WTC11 (cell line): ENCODE measurements around the gene GALR3. TPM values are rescaled to one million over a fixed set of nuclear protein-coding genes. Genes with fewer than 3 reads are reported as not detected.

Source experiments
- ATAC-seq: fragments of 200-7000 bp; cut with Tn5 transposase; 2 replicates; pipeline ENCODE4 v1.10.0; 2021; ENCODE audit warnings: mild to moderate bottlenecking, moderate library complexity
- CTCF ChIA-PET: fragments of 300-600 bp; sonication (Branson Sonifier 250); formaldehyde crosslinking; loops from one replicate; lab custom pipeline; 2021; ENCODE audit warnings: antibody characterized with exemption; lab: Charles Lee
- POLR2A ChIA-PET: fragments of 350-600 bp; sonication (Branson Sonifier 250); formaldehyde crosslinking; loops from one replicate; lab custom pipeline; 2021; ENCODE audit warnings: antibody characterized with exemption; lab: Charles Lee
- DNase-seq: peaks from one replicate; pipeline ENCODE4 v3.0.0; 2021; ENCODE audit warnings: low spot score
- H3K27ac Mint-ChIP-seq: 2 replicates; pipeline ENCODE4 v1.8.0; 2021; ENCODE audit warnings: mixed read lengths
- H3K27me3 Mint-ChIP-seq: 2 replicates; pipeline ENCODE4 v1.8.0; 2021; ENCODE audit warnings: low read depth, mild to moderate bottlenecking, moderate library complexity, mixed read lengths
- H3K36me3 Mint-ChIP-seq: 2 replicates; pipeline ENCODE4 v1.8.0; 2021; ENCODE audit warnings: mixed read lengths
- H3K4me1 Mint-ChIP-seq: 2 replicates; pipeline ENCODE4 v1.8.0; 2022; ENCODE audit warnings: mixed read lengths
- H3K4me3 Mint-ChIP-seq: 2 replicates; pipeline ENCODE4 v1.8.0; 2021; ENCODE audit warnings: mild to moderate bottlenecking, moderate library complexity, mixed read lengths
- H3K9me3 Mint-ChIP-seq: 2 replicates; pipeline ENCODE4 v1.8.0; 2021; ENCODE audit warnings: mixed read lengths
- CDX4 ChIP-seq: fragments of 250-450 bp; sonication (Bioruptor Pico); IDR thresholded peaks from 2 replicates; pipeline ENCODE4 v1.9.0; 2021; ENCODE audit warnings: moderate library complexity, mild to moderate bottlenecking, inconsistent platforms, borderline replicate concordance
- CREB1 ChIP-seq: sonication (generic); formaldehyde crosslinking; IDR thresholded peaks from 2 replicates; pipeline ENCODE4 v1.8.0; 2023; ENCODE audit warnings: mild to moderate bottlenecking, missing genetic modification reagents
- E2F1 ChIP-seq: sonication (generic); formaldehyde crosslinking; IDR thresholded peaks from 2 replicates; pipeline ENCODE4 v1.8.0; 2022; ENCODE audit warnings: mild to moderate bottlenecking, missing genetic modification reagents
- E2F4 ChIP-seq: sonication (generic); formaldehyde crosslinking; IDR thresholded peaks from 2 replicates; pipeline ENCODE4 v1.8.1; 2022; ENCODE audit warnings: low read depth, mild to moderate bottlenecking, moderate library complexity, missing genetic modification reagents, borderline replicate concordance
- GABPB1 ChIP-seq: sonication (generic); formaldehyde crosslinking; IDR thresholded peaks from 2 replicates; pipeline ENCODE4 v1.8.1; 2023; ENCODE audit warnings: mild to moderate bottlenecking, missing genetic modification reagents
- IRF2 ChIP-seq: sonication (generic); formaldehyde crosslinking; IDR thresholded peaks from 2 replicates; pipeline ENCODE4 v1.8.0; 2022; ENCODE audit warnings: low read depth, missing genetic modification reagents, borderline replicate concordance
- JAZF1 ChIP-seq: fragments of 250-450 bp; sonication (Bioruptor Pico); IDR thresholded peaks from 2 replicates; pipeline ENCODE4 v1.9.0; 2021; ENCODE audit warnings: moderate library complexity, mild to moderate bottlenecking, inconsistent platforms
- NFATC4 ChIP-seq: fragments of 250-450 bp; sonication (Bioruptor Pico); IDR thresholded peaks from 2 replicates; pipeline ENCODE4 v1.9.0; 2021; ENCODE audit warnings: mild to moderate bottlenecking
- NFE2L1 ChIP-seq: sonication (generic); formaldehyde crosslinking; IDR thresholded peaks from 2 replicates; pipeline ENCODE4 v1.8.1; 2023; ENCODE audit warnings: missing genetic modification reagents
- NR1H2 ChIP-seq: sonication (generic); formaldehyde crosslinking; IDR thresholded peaks from 2 replicates; pipeline ENCODE4 v1.9.0; 2021; ENCODE audit warnings: mild to moderate bottlenecking, moderate library complexity, missing genetic modification reagents
- NR3C1 ChIP-seq: sonication (generic); formaldehyde crosslinking; conservative IDR thresholded peaks from 2 replicates; pipeline ENCODE4 v1.8.1; 2023; ENCODE audit warnings: low read depth, mild to moderate bottlenecking, missing genetic modification reagents
- PREB ChIP-seq: sonication (generic); formaldehyde crosslinking; IDR thresholded peaks from 2 replicates; pipeline ENCODE4 v1.8.1; 2022; ENCODE audit warnings: mild to moderate bottlenecking, missing genetic modification reagents, moderate library complexity, borderline replicate concordance
- SOX15 ChIP-seq: fragments of 250-450 bp; sonication (Bioruptor Pico); IDR thresholded peaks from 2 replicates; pipeline ENCODE4 v1.9.0; 2021; ENCODE audit warnings: mild to moderate bottlenecking
- STAT6 ChIP-seq: sonication (generic); formaldehyde crosslinking; conservative IDR thresholded peaks from 2 replicates; pipeline ENCODE4 v1.8.1; 2023; ENCODE audit warnings: mild to moderate bottlenecking, low read depth, missing genetic modification reagents, moderate library complexity
- TCF7 ChIP-seq: sonication (generic); formaldehyde crosslinking; IDR thresholded peaks from 2 replicates; pipeline ENCODE4 v1.8.0; 2022; ENCODE audit warnings: mild to moderate bottlenecking, low read depth, missing genetic modification reagents, moderate library complexity
- ZBTB43 ChIP-seq: sonication (generic); formaldehyde crosslinking; IDR thresholded peaks from 2 replicates; pipeline ENCODE4 v1.8.1; 2023; ENCODE audit warnings: mild to moderate bottlenecking, missing genetic modification reagents
- ZMAT4 ChIP-seq: fragments of 250-450 bp; sonication (Bioruptor Pico); IDR thresholded peaks from 2 replicates; pipeline ENCODE4 v1.9.0; 2021; ENCODE audit warnings: mild to moderate bottlenecking
- ZNF281 ChIP-seq: sonication (generic); formaldehyde crosslinking; IDR thresholded peaks from 2 replicates; pipeline ENCODE4 v1.8.0; 2023; ENCODE audit warnings: mild to moderate bottlenecking, missing genetic modification reagents
- ZNF317 ChIP-seq: sonication (generic); formaldehyde crosslinking; IDR thresholded peaks from 2 replicates; pipeline ENCODE4 v1.8.1; 2023; ENCODE audit warnings: low read depth, mild to moderate bottlenecking, moderate library complexity, missing genetic modification reagents, borderline replicate concordance
- total RNA-seq: library from RNA; stranded (reverse); gene quantifications from 3 replicates; pipeline ENCODE4 v1.2.3, GENCODE V29; 2021

GALR3 gene
- total RNA-seq, 1 experiment from 2014 or later, result 0.79 TPM

- POLR2A ChIA-PET, result no interaction called here
- DNase-seq (no peak), ATAC-seq (no peak)
- CTCF ChIA-PET, result no interaction called here
- peaks cover 58% of the 10 kb centered on the region for H3K27me3 Mint-ChIP-seq
- H3K4me3 Mint-ChIP-seq, result no peak overlapping the region
- TF ChIP-seq PREB (CRISPR knock-in tag) (no peak), GABPB1 (CRISPR knock-in tag) (peak; percentile 99)
- H3K27ac Mint-ChIP-seq, result no peak overlapping the region
- H3K36me3 Mint-ChIP-seq, result peaks cover 4% of the 10 kb centered on the region
- H3K9me3 Mint-ChIP-seq, result peaks cover 3% of the 10 kb centered on the region
- H3K4me1 Mint-ChIP-seq, result 0 out of 2 replicates have a peak, but pooled peaks cover 2% of the 10 kb centered on the region
Measured at GRCh38 chr22:37784829-37785495, 38.2 kb upstream of the GALR3 start.

GRCh38 chr22:37790234-37790633, 32.9 kb upstream of the GALR3 start:
- Mint-ChIP-seq H3K4me1 (no peaks in the 10 kb centered on the region), H3K4me3 (no peak overlapping the region), H3K36me3 (peaks cover 4% of the 10 kb centered on the region), H3K27ac (no peak overlapping the region), H3K27me3 (peaks cover 48% of the 10 kb centered on the region), H3K9me3 (peaks cover 3% of the 10 kb centered on the region)
- POLR2A ChIA-PET, result no interaction called here
- no peak for TF ChIP-seq ZNF317 (CRISPR knock-in tag)
- DNase-seq, result no peak
- no peak for ATAC-seq
- CTCF ChIA-PET, result no interaction called here

- Mint-ChIP-seq H3K36me3 (no peaks in the 10 kb centered on the region), H3K4me1 (no peaks in the 10 kb centered on the region), H3K27me3 (peaks cover 53% of the 10 kb centered on the region), H3K27ac (no peak overlapping the region), H3K4me3 (no peak overlapping the region), H3K9me3 (no peaks in the 10 kb centered on the region)
- TF ChIP-seq ZMAT4 (CRISPR knock-in tag), result no peak
- no peak for TF ChIP-seq NFATC4 (CRISPR knock-in tag)
- no peak for TF ChIP-seq STAT6 (CRISPR knock-in tag)
- TF ChIP-seq CREB1 (CRISPR knock-in tag), result no peak
- no peak for TF ChIP-seq E2F4 (CRISPR knock-in tag)
- no peak for TF ChIP-seq NFE2L1 (CRISPR knock-in tag)
- TF ChIP-seq SOX15 (CRISPR knock-in tag), result no peak
- TF ChIP-seq NR1H2 (CRISPR knock-in tag), result no peak
- TF ChIP-seq ZBTB43 (CRISPR knock-in tag), result no peak
- TF ChIP-seq TCF7, result no peak
- TF ChIP-seq E2F1 (CRISPR knock-in tag), result no peak
- no peak for TF ChIP-seq ZNF281
- no peak for TF ChIP-seq IRF2
- no peak for TF ChIP-seq CDX4 (CRISPR knock-in tag)
- no peak for TF ChIP-seq JAZF1 (CRISPR knock-in tag)
- TF ChIP-seq NR3C1 (CRISPR knock-in tag), result no peak
- CTCF ChIA-PET, result interaction anchor here (0.6 to 1.6 kb wide), 12 partner anchors 10 to 184 kb away, joined by 3 to 12 read pairs (median 4); partner anchors contain the start of genes GCAT and GGA1
- ATAC-seq (no peak), DNase-seq (no peak)
- POLR2A ChIA-PET, result interaction anchor here (0.7 kb wide), 2 partner anchors 28 to 337 kb away, joined by 3 read pairs; no protein-coding TSS in a partner anchor
Measured at GRCh38 chr22:37792494-37792893, 30.7 kb upstream of the GALR3 start.
